LNCaP clone FGC (cell line): ENCODE results near the gene BIVM.
A peak's percentile ranks its signal among the peaks of the same experiment; 100 is the strongest.

Source experiments
- DNase-seq: peaks from one replicate; pipeline ENCODE4 v3.0.0-alpha.2; 2011; ENCODE audit warnings: low read depth
- H3K4me3 ChIP-seq: 2 replicates; pipeline ENCODE4 v1.5.1; 2011; ENCODE audit warnings: mild to moderate bottlenecking, low read depth, low read length, control low read depth
- CTCF ChIP-seq: IDR thresholded peaks from 2 replicates; pipeline ENCODE4 v1.5.1; 2012; ENCODE audit warnings: mild to moderate bottlenecking; ENCODE audit not compliant: control insufficient read depth, insufficient read depth; ENCODE audit errors: extremely low read depth

The BIVM gene

DNA sequence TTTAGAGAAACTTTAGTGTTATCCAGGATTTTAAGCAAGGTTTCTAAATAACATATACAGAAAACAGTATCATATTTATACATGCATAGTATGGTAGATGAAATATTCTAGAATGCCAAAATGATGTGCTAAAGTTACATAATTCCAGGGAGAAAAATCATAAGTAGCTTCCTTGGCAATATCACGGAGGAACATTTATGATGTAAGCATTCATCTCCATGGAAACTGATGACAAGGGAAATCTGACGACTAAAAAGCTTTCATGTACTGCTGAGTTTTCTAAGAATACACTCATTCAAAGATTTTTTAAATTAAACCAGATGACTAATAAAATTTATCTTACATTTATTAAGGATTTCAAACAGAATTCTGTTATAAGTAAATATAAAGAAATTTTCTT lies 30.0 kb upstream of the BIVM start:
- TF ChIP-seq CTCF, result no peak
- DNase-seq, result no peak

DNA sequence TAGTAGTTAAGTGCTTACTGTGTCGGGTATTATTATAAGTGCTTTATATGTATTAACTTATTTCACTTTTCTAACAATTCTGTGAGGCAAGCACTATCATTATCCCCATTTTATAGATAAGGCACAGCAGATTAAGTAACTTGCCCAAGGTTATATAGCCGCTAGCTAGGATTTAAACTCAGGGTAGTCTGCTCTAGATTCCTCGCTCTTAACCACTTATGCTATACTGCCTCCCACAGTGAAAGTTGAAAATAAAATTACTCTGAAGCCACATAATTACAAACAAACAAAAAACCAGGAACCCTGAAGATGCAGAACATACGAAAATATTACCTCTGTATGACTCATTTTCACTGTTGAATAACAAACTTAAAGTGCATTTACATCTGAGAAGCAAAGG lies 29.2 kb upstream of the BIVM start:
- TF ChIP-seq CTCF, result no peak
- DNase-seq, result no peak
- H3K4me3 ChIP-seq, result no peak overlapping the region

More for the DNA sequence above, 30.0 kb upstream of the BIVM start:
- H3K4me3 ChIP-seq, result no peak overlapping the region

DNA sequence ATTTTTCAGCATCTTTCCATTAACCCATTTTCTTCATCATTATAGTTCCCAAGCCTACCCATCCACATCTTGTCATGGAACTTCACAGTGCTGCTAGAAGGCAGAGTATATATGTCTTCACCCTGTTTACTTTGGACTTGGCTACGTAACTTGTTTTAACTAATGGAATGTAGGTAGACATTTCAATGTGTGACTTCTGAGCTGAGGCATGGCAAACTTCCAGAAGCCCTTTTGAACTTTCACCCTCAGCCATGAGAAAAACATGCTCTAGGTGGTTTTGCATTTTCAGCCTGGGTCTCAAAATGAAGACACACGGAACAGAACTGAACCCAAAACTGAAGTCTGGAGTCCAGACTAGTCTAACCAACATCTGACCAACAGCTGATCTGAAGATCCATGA lies 28.5 kb upstream of the BIVM start:
- no peak for TF ChIP-seq CTCF
- no peak for DNase-seq
- H3K4me3 ChIP-seq, result no peak overlapping the region

DNA sequence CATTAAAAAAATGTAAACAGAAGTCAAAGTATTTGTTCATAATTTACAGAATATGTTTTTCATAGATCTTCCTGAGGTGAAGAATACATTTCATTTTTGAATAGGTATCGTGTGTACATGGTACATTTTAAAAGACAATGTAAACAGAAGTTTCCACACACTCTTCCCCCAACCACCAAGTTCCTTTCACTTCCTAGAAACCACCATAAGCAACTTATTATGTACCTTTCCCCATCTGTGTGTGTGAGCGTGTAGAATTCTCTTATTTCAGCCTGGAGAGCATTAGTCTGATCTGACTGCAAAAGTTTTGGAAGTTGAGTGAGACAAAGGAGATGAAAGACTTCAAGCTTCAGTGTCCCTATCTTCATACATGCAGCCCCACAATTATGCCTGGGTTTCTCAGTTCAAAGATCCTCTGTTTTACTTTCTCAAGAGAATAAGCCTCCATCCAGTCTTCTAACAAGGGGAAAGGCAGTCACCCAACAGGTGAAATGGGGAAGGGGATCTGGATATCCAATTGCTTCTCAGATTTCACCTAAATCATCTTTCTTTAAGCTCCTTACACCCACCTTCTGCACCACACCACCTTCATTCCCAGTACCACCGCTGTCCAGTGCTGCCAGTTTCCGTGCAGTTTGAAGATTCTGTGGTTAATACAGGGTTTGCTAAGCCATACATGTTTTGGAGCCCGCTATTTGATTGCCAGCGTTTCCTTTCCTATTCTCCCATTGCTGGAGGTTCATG lies 27.4 kb upstream of the BIVM start:
- H3K4me3 ChIP-seq, result no peak overlapping the region
- no peak for TF ChIP-seq CTCF
- DNase-seq, result no peak

DNA sequence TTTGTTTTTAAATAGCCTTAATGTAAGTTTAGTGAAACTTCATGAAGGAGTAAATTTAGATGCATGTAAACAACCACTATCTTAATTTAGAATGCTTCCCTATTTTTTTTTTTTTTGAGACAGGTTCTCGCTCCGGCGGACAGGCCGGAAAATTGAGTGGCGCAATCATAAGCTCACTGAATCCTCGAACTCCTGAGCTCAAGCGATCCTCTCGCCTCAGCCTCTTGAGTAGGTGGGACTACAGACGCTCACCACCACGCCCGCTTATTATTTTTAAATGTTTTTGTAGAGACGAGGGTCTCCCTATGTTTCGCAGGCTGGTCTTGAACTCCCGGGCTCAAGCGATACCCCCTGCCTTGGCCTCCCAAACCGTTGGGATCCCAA lies 26.9 kb upstream of the BIVM start:
- no peak overlapping the region for H3K4me3 ChIP-seq
- TF ChIP-seq CTCF, result no peak
- no peak for DNase-seq

DNA sequence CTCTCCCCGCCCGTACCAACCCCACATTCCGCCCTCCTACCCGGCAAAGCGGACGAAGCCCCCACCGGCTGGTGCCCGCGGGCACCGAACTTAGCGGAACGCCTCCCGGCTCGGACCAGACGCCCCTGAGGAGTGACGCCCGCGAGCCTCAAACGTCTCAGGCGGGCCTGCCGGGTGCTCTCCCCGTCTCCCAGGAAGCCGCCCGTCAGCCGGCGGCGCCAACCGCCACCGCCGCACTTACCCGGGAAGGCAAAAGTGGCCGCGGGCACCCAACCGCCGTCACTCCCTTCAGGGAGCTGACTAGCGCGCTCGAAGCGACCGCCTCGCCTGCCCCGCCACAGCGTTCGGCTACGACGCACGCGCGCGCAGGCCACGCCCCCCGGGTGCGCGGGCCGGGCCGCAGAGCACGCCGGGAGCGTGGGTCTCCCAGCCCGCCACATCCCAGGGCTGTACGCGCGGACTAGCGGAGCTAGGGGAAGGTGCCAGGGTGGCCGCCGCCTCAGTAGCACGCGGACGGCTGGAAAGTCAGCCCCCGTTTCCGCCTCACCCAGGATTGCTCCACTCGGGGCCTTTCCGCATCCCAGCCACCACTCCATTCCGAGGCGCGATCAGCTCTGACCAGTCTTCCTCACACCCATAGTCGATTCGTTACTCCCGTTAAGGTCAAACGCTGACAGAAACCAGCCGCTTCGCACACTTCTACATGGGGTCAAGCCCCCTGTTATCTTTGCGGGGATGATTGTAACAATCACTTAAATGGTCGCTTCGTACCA lies 25.3 kb upstream of the BIVM start, which contains the start of gene TEX30:
TEX30 (minus strand) TSS at position 346 of the 773 bp plus-strand sequence. CDS start 3,760 bp downstream, outside the sequence.
- DNase-seq, result no peak
- H3K4me3 ChIP-seq, result peak within 1 kb of the TSS; percentile 77
- no peak for TF ChIP-seq CTCF
